ACHN (cell line): ENCODE data around the gene ARFGAP2.
"Not testable (repeated sequence)": the region's sequence is repeated elsewhere in the genome, so short reads cannot be mapped to it uniquely, and the experiment has no call there.

Experiments
- DNase-seq: peaks from one replicate; pipeline ENCODE4 v3.0.0-alpha.2; 2015
- in situ Hi-C: cut with HindIII; loops from 2 replicates; pipeline ENCODE4 v1.10.0; 2017; ENCODE audit warnings: low sequenced_read_pairs, low pct_ligation_motif_present, low pct_unique_long_range_greater_than_20kb

Gene ARFGAP2

GRCh38 chr11:47127213-47127612, 49.5 kb downstream of the ARFGAP2 start:
- in situ Hi-C loops = no loop called here
- DNase-seq = no peak

GRCh38 chr11:47125083-47125482, 51.6 kb downstream of the ARFGAP2 start:
- in situ Hi-C loops = no loop called here

GRCh38 chr11:47124675-47125074, 52.0 kb downstream of the ARFGAP2 start:
- no peak for DNase-seq
- in situ Hi-C loops = no loop called here

More at GRCh38 chr11:47125083-47125482, 51.6 kb downstream of the ARFGAP2 start:
- no peak for DNase-seq

GRCh38 chr11:47123094-47123493, 53.6 kb downstream of the ARFGAP2 start:
- in situ Hi-C loops = no loop called here
- DNase-seq = no peak

- no peak for DNase-seq
- in situ Hi-C loops = no loop called here
These were observed 54.9 kb downstream of the ARFGAP2 start for GRCh38 chr11:47121731-47122130.

- no peak for DNase-seq
- in situ Hi-C loops = no loop called here
These were observed 55.6 kb downstream of the ARFGAP2 start for GRCh38 chr11:47121056-47121455.

GRCh38 chr11:47118958-47119688, 57.6 kb downstream of the ARFGAP2 start:
- DNase-seq = not testable (repeated sequence)

More at GRCh38 chr11:47118958-47119688, 57.6 kb downstream of the ARFGAP2 start:
- in situ Hi-C loops = not testable (repeated sequence)
